Measurements from ENCODE around the gene MX1. TPM values are rescaled to one million over a fixed set of nuclear protein-coding genes. Genes with fewer than 3 reads are reported as not detected.

Gene MX1
- total and polyA plus RNA-seq, 4 donors, result 15.1 to 21.3 (median 18.0) TPM

DNA sequence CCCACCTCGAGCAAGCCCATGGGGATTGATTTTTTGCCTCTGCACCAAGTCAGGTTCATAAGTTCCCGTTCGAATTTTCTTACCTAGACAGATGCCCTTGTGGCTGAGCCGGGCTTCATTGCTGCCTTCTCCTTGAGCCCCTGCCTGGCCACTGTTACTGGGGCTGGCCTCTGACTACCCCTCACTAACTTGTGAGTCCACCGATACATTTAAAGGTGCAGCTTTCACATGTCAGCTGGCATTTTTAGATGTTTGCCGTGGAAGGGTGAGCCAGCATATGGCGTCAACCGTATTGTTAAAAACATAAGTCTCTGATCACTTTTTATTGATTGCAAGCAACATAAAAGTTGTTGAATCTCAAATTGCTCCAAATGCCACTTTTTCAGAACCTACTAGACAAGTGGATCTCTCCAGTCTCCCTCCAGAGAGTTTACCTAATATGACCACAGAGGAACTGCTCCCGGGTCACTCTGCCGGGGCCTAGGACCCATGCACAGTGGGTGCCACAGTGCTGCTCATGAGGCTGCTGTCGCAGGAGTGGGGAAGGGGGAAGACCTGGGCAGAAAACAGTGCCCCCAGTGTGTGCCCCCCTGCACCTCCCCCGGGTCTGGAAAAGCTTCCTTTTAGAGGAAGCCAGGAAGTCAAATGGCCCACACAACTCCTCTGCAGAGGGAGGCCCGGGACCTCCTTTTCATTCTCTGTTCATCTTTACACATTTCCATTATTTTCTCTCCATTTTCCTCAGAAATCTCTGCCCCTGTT, 18.8 kb downstream of the MX1 start:
- Histone ChIP-seq H3K9me3 (ENCODE audit: control insufficient read depth in 4 of 4, low read length in 3 of 4) (no peaks in the 10 kb centered on the region), H3K36me3 (ENCODE audit: control insufficient read depth in 4 of 4, insufficient read depth in 3 of 4, low read depth in 1 of 4, low read length in 3 of 4) (peaks cover 24 to 72% (median 54%) of the 10 kb centered on the region in 4 donors), H3K4me1 (ENCODE audit: control insufficient read depth in 4 of 4, insufficient read depth in 4 of 4, low read length in 3 of 4) (no peaks in the 10 kb centered on the region), H3K9ac (ENCODE audit: low read depth in 1 of 2, low read length in 2 of 2) (no peak overlapping the region), H3K27me3 (ENCODE audit: control insufficient read depth in 4 of 4, insufficient read depth in 4 of 4, low read length in 3 of 4) (no peaks in the 10 kb centered on the region), H3K27ac (ENCODE audit: low read depth in 1 of 2, low read length in 2 of 2) (no peak overlapping the region), H3K4me3 (ENCODE audit: low read depth in 1 of 3, low read length in 3 of 3) (no peak overlapping the region)
- TF ChIP-seq SP1 (IDR thresholded peaks at IDR 0.05) (no peak), MAX (IDR thresholded peaks at IDR 0.05) (no peak), CTCF (IDR thresholded peaks at IDR 0.05; ENCODE audit: low read depth, low read length, missing input control) (no peak), HNF4G (IDR thresholded peaks at IDR 0.05) (no peak), ZBTB33 (IDR thresholded peaks at IDR 0.05) (no peak)
- WGBS, result 92% methylated on average over 13 of the region's 13 CpGs
- DNase-seq (ENCODE audit: low spot score), result no peak

DNA sequence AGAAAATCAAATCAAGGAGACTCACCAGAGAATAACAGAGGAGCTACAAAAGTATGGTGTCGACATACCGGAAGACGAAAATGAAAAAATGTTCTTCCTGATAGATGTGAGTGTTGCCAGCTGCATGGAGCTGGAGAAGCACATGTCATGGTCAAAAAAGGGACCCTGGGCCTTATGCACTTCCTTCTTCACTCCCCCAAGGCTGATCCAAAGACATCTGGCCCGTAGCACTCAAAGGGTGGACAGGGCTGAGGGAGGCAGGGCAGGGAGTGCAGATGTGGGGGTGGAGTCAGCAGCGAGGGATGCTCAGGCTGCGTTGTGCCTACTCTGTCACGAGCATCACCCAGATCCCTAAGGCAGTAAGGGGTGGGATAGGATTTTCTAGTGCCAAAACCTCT, 19.4 kb downstream of the MX1 start:
- Histone ChIP-seq H3K27me3 (ENCODE audit: control insufficient read depth in 4 of 4, insufficient read depth in 4 of 4, low read length in 3 of 4) (no peaks in the 10 kb centered on the region), H3K4me1 (ENCODE audit: control insufficient read depth in 4 of 4, insufficient read depth in 4 of 4, low read length in 3 of 4) (no peaks in the 10 kb centered on the region), H3K9ac (ENCODE audit: low read depth in 1 of 2, low read length in 2 of 2) (no peak overlapping the region), H3K36me3 (ENCODE audit: control insufficient read depth in 4 of 4, insufficient read depth in 3 of 4, low read depth in 1 of 4, low read length in 3 of 4) (peaks cover 22 to 74% (median 54%) of the 10 kb centered on the region in 4 donors), H3K27ac (ENCODE audit: low read depth in 1 of 2, low read length in 2 of 2) (no peak overlapping the region), H3K4me3 (ENCODE audit: low read depth in 1 of 3, low read length in 3 of 3) (no peak overlapping the region), H3K9me3 (ENCODE audit: control insufficient read depth in 4 of 4, low read length in 3 of 4) (no peaks in the 10 kb centered on the region)
- TF ChIP-seq HNF4G (IDR thresholded peaks at IDR 0.05), result no peak
- no peak for TF ChIP-seq NR2F2 (IDR thresholded peaks at IDR 0.05)
- no peak for TF ChIP-seq REST (IDR thresholded peaks at IDR 0.05)
- no peak for TF ChIP-seq CTCF (IDR thresholded peaks at IDR 0.05; ENCODE audit: low read depth, low read length, missing input control)
- TF ChIP-seq RXRA (IDR thresholded peaks at IDR 0.05), result no peak
- no peak for TF ChIP-seq EGR1 (IDR thresholded peaks at IDR 0.05; ENCODE audit: low read depth in 2 of 2)
- TF ChIP-seq JUND (IDR thresholded peaks at IDR 0.05), result no peak
- WGBS, result 87% methylated on average over 7 of the region's 7 CpGs
- no peak for DNase-seq (ENCODE audit: low spot score)
